HG03565 (cell line): ENCODE results near the gene SNX6.
"Not testable (repeated sequence)": the region's sequence is repeated elsewhere in the genome, so short reads cannot be mapped to it uniquely, and the experiment has no call there.

Experiments
- ATAC-seq: cut with Tn5 transposase; IDR thresholded peaks from one replicate; pipeline ENCODE4 v1.9.1; 2021; ENCODE audit warnings: mild to moderate bottlenecking, moderate library complexity; ENCODE audit not compliant: unreplicated experiment

Gene SNX6

GRCh38 chr14:34569750-34570149 is 60.2 kb downstream of the SNX6 start:
- no peak for ATAC-seq

- ATAC-seq, result no peak
Measured at GRCh38 chr14:34568803-34569202, 61.1 kb downstream of the SNX6 start.

- no peak for ATAC-seq
Measured at GRCh38 chr14:34562776-34563150, 67.2 kb downstream of the SNX6 start.

GRCh38 chr14:34562037-34562775 is 67.7 kb downstream of the SNX6 start:
- not testable (repeated sequence) for ATAC-seq

GRCh38 chr14:34556498-34556829 is 73.5 kb downstream of the SNX6 start:
- peak; percentile 32 for ATAC-seq

GRCh38 chr14:34555583-34556497 is 74.1 kb downstream of the SNX6 start:
- peak; percentile 62 for ATAC-seq

- no peak for ATAC-seq
Measured at GRCh38 chr14:34554540-34555250, 75.3 kb downstream of the SNX6 start.

- ATAC-seq, result not testable (repeated sequence)
Measured at GRCh38 chr14:34549276-34549966, 80.5 kb downstream of the SNX6 start.

GRCh38 chr14:34548472-34548981 is 81.4 kb downstream of the SNX6 start:
- no peak for ATAC-seq

- peak; percentile 30 for ATAC-seq
Measured at GRCh38 chr14:34547136-34547520, 82.8 kb downstream of the SNX6 start.

- peak; percentile 75 for ATAC-seq
Measured at GRCh38 chr14:34546272-34547135, 83.4 kb downstream of the SNX6 start.

GRCh38 chr14:34540181-34541059 is 89.5 kb downstream of the SNX6 start:
- ATAC-seq, result not testable (repeated sequence)

- ATAC-seq, result peak; percentile 100
Measured at GRCh38 chr14:34539407-34540180, 90.4 kb downstream of the SNX6 start, which contains the start of gene EAPP. TSS of gene EAPP (minus strand) at chr14:34539701. CDS start at chr14:34539628, 73 bp downstream.

- ATAC-seq, result no peak
Measured at GRCh38 chr14:34538871-34539406, 91.0 kb downstream of the SNX6 start.

GRCh38 chr14:34538096-34538495 is 91.9 kb downstream of the SNX6 start:
- ATAC-seq, result not testable (repeated sequence)

- no peak for ATAC-seq
Measured at GRCh38 chr14:34537677-34538009, 92.3 kb downstream of the SNX6 start.

- ATAC-seq, result no peak
Measured at GRCh38 chr14:34536951-34537676, 92.8 kb downstream of the SNX6 start.
